IMR-90 (cell line): Measurements from ENCODE around the gene AKAP3. TPM values are rescaled to one million over a fixed set of nuclear protein-coding genes. Genes with fewer than 3 reads are reported as not detected.

Experiments used
- ATAC-seq: fragments of 200-7000 bp; cut with Tn5 transposase; 2 replicates; pipeline ENCODE4 v1.9.1; 2020; ENCODE audit warnings: low read depth, mild to moderate bottlenecking, moderate library complexity
- BruUV-seq: library from RNA; stranded (reverse); fragments of 400-500 nt; replicated peaks from 2 replicates; lab custom pipeline; 2021; lab: Mats Ljungman, UMichigan
- CTCF ChIA-PET: fragments of 300-600 bp; formaldehyde crosslinking; extraction: SDS; loops from one replicate; lab custom pipeline; 2021; ENCODE audit warnings: antibody characterized with exemption; lab: Yijun Ruan, JAX
- POLR2A ChIA-PET: fragments of 300-600 bp; sonication (Branson Sonifier 250); formaldehyde crosslinking; loops from one replicate; lab custom pipeline; 2022; ENCODE audit warnings: antibody characterized with exemption; ENCODE audit not compliant: unreplicated experiment; lab: Charles Lee
- DNase-seq: peaks from one replicate; pipeline ENCODE4 v3.0.0; 2013
- H2AFZ ChIP-seq: replicated peaks from 2 replicates; pipeline ENCODE3; 2013; ENCODE audit warnings: low read length, mild to moderate bottlenecking; ENCODE audit not compliant: poor library complexity
- H2AK5ac ChIP-seq: 2 replicates; pipeline ENCODE4 v1.6.1; 2013; ENCODE audit warnings: low read depth, low read length, inconsistent platforms
- H2AK9ac ChIP-seq: replicated peaks from 2 replicates; pipeline ENCODE3; 2013; ENCODE audit warnings: mild to moderate bottlenecking, low read depth, low read length, moderate library complexity; ENCODE audit not compliant: poor library complexity
- H2BK120ac ChIP-seq: 2 replicates; pipeline ENCODE4 v1.6.1; 2013; ENCODE audit warnings: low read depth, low read length, inconsistent platforms
- H2BK15ac ChIP-seq: 3 replicates; pipeline ENCODE4 v1.6.1; 2013; ENCODE audit warnings: low read depth, low read length, inconsistent platforms
- H2BK20ac ChIP-seq: 2 replicates; pipeline ENCODE4 v1.6.1; 2013; ENCODE audit warnings: low read depth, mild to moderate bottlenecking, inconsistent platforms, low read length, moderate library complexity
- H2BK5ac ChIP-seq: 2 replicates; pipeline ENCODE4 v1.6.1; 2013; ENCODE audit warnings: mild to moderate bottlenecking, low read depth, low read length, inconsistent platforms; ENCODE audit not compliant: poor library complexity, severe bottlenecking
- H3K14ac ChIP-seq: replicated peaks from 2 replicates; pipeline ENCODE4 v1.6.1; 2013; ENCODE audit warnings: low read depth, low read length, inconsistent platforms
- H3K18ac ChIP-seq: 2 replicates; pipeline ENCODE4 v1.6.1; 2013; ENCODE audit warnings: low read depth, low read length, control low read depth
- H3K23ac ChIP-seq: 2 replicates; pipeline ENCODE4 v1.6.1; 2013; ENCODE audit warnings: low read depth, low read length, inconsistent platforms
- H3K27ac ChIP-seq: 2 replicates; pipeline ENCODE4 v1.5.1; 2013; ENCODE audit warnings: mild to moderate bottlenecking, control low read depth, low read length; ENCODE audit not compliant: insufficient read depth
- H3K27me3 ChIP-seq: 2 replicates; pipeline ENCODE4 v1.6.1; 2013; ENCODE audit warnings: low read length; ENCODE audit not compliant: control insufficient read depth, insufficient read depth
- H3K36me3 ChIP-seq: 2 replicates; pipeline ENCODE4 v1.6.1; 2013; ENCODE audit warnings: low read length, mixed read lengths; ENCODE audit not compliant: control insufficient read depth, insufficient read depth
- H3K4ac ChIP-seq: 2 replicates; pipeline ENCODE4 v1.6.1; 2013; ENCODE audit warnings: low read depth, low read length, inconsistent platforms
- H3K4me1 ChIP-seq: 2 replicates; pipeline ENCODE4 v1.6.1; 2013; ENCODE audit warnings: low read length, mixed read lengths; ENCODE audit not compliant: control insufficient read depth, insufficient read depth
- H3K4me2 ChIP-seq: 2 replicates; pipeline ENCODE4 v1.6.1; 2013; ENCODE audit warnings: low read depth, mild to moderate bottlenecking, control low read depth, low read length, moderate library complexity
- H3K4me3 ChIP-seq: 2 replicates; pipeline ENCODE4 v1.5.1; 2013; ENCODE audit warnings: low read depth, mild to moderate bottlenecking, control low read depth, low read length, moderate library complexity; ENCODE audit not compliant: insufficient read depth
- H3K56ac ChIP-seq: 2 replicates; pipeline ENCODE4 v1.6.1; 2013; ENCODE audit warnings: low read length, inconsistent platforms; ENCODE audit not compliant: insufficient read depth; ENCODE audit errors: extremely low read depth
- H3K79me1 ChIP-seq, 2 experiments: 2 replicates each; pipeline ENCODE4 v1.6.1; 2013; ENCODE audit warnings: low read length in 2 of 2, inconsistent platforms in 1 of 2, low read depth in 1 of 2
- H3K9ac ChIP-seq: 2 replicates; pipeline ENCODE4 v1.6.1; 2013; ENCODE audit warnings: low read depth, low read length, control low read depth
- H3K9me1 ChIP-seq: 2 replicates; pipeline ENCODE4 v1.6.1; 2013; ENCODE audit warnings: low read length, inconsistent platforms; ENCODE audit not compliant: insufficient read depth
- H3K9me3 ChIP-seq: 2 replicates; pipeline ENCODE4 v1.6.1; 2013; ENCODE audit warnings: low read length; ENCODE audit not compliant: control insufficient read depth, insufficient read depth
- H4K20me1 ChIP-seq: 2 replicates; pipeline ENCODE4 v1.6.1; 2013; ENCODE audit warnings: low read length, inconsistent platforms; ENCODE audit not compliant: insufficient read depth
- H4K5ac ChIP-seq: 2 replicates; pipeline ENCODE4 v1.6.1; 2013; ENCODE audit warnings: mild to moderate bottlenecking, low read depth, low read length, control low read depth
- H4K8ac ChIP-seq, 2 experiments: 2 replicates each; pipeline ENCODE4 v1.6.1; 2013; ENCODE audit warnings: low read depth in 2 of 2, low read length in 2 of 2, control low read depth in 1 of 2, inconsistent platforms in 1 of 2
- H4K91ac ChIP-seq: 2 replicates; pipeline ENCODE4 v1.6.1; 2013; ENCODE audit warnings: low read depth, low read length, inconsistent platforms; ENCODE audit not compliant: insufficient read depth
- CEBPB ChIP-seq: IDR thresholded peaks from 2 replicates; pipeline ENCODE4 v1.6.1; 2012; ENCODE audit warnings: low read depth, low read length, improper control_type of control experiment
- FOS ChIP-seq: fragments of 150-350 bp; IDR thresholded peaks from 2 replicates; pipeline ENCODE4 v1.6.1; 2016; ENCODE audit warnings: low read depth, low read length
- MXI1 ChIP-seq: IDR thresholded peaks from 2 replicates; pipeline ENCODE4 v1.6.1; 2012; ENCODE audit warnings: low read depth, mild to moderate bottlenecking, low read length, moderate library complexity, borderline replicate concordance
- NFE2L2 ChIP-seq: fragments of 150-350 bp; IDR thresholded peaks from 2 replicates; pipeline ENCODE4 v1.6.1; 2016; ENCODE audit warnings: low read depth, mild to moderate bottlenecking, low read length
- POLR2A ChIP-seq: IDR thresholded peaks from 2 replicates; pipeline ENCODE4 v1.6.1; 2012; ENCODE audit warnings: mild to moderate bottlenecking, low read depth, low read length
- RAD21 ChIP-seq: IDR thresholded peaks from 2 replicates; pipeline ENCODE4 v1.6.1; 2012; ENCODE audit warnings: low read length, improper control_type of control experiment
- RFX5 ChIP-seq: IDR thresholded peaks from 2 replicates; pipeline ENCODE4 v1.8.0; 2012; ENCODE audit warnings: low read depth, mild to moderate bottlenecking, low read length, moderate library complexity
- SMC3 ChIP-seq: fragments of 150-350 bp; IDR thresholded peaks from 2 replicates; pipeline ENCODE4 v1.6.1; 2016; ENCODE audit warnings: low read depth, mild to moderate bottlenecking, antibody characterized with exemption, low read length, moderate library complexity
- WGBS, 2 experiments: methylation state at CpG; one replicate each; pipeline versions ENCODE4 v1.1.5 to v1.1.7; 2013; ENCODE audit warnings: missing lambda C conversion rate in 2 of 2; ENCODE audit not compliant: insufficient read length in 1 of 2; ENCODE audit errors: extremely low coverage in 2 of 2; 5-methylcytosine and 5-hydroxymethylcytosine counted together
- dilution Hi-C: fragments of 300-500 bp; cut with HindIII; formaldehyde crosslinking; loops from one replicate; pipeline ENCODE4 v1.14.3; 2018; ENCODE audit warnings: low sequenced_read_pairs; ENCODE audit not compliant: unreplicated experiment
- in situ Hi-C: fragments of 300-500 bp; cut with MboI; formaldehyde crosslinking; loops from 3 replicates; pipeline ENCODE4 v1.14.3; 2019; ENCODE audit warnings: low sequenced_read_pairs, inconsistent platforms, mixed read lengths
- intact Hi-C: fragments of 100-400 bp; cut with micrococcal nuclease; formaldehyde crosslinking; loops from 2 replicates; pipeline ENCODE4 v1.10.0; 2022
- polyA plus RNA-seq, 3 experiments: library from polyadenylated mRNA; depleted of rRNA; stranded (reverse); fragments of >200 nt; gene quantifications; 2 replicates each; pipeline ENCODE4 v1.2.3, GENCODE V29; 2012; ENCODE audit warnings: low replicate concordance in 1 of 3
- total RNA-seq: library from RNA; depleted of rRNA; stranded (reverse); fragments of >200 nt; gene quantifications from 2 replicates; pipeline ENCODE4 v1.2.3, GENCODE V29; 2012

AKAP3 gene
- total and polyA plus RNA-seq, 2 of the 4 experiments (the other 2 are of a cell fraction): 0.54 to 0.55 TPM

DNA sequence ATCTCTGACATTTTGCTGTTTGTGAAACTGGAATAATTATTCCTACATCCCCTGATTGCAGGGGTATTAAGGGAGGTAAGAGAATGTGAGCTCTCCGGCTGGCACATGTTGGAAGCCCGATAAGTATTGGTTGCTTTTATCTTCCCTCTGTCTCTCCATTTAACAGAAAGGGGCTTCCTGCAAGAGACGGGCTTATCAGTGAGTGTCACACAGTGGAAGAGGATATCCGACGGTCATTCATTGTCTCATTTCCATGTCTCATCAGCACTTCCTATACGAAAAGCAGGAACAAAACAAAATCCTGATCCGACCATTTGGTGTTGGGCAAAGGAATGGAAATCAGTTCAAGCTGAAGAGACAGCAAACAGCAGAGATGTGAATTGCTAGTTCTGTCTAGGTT lies 76.2 kb downstream of the AKAP3 start (continued):
- TF ChIP-seq RAD21: no peak
- TF ChIP-seq FOS: no peak
- no peak for TF ChIP-seq MXI1

DNA sequence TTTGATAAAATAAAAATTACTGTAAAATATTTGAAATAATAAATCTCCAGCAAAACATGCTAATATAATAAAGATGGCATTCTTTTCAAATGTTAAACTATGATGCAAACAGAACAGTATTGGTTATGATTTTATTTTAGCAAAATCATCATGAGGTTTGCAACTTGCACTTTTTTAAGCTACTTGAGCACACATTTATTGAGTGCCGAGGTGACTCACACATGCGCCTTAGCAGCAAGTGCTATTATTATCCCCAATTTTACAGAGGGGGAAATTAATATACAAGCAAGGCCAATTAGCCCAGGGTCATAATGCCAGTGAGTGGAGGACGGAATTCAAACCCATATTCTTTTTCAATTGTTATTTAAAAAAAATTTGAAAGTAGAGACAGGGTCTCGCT lies 79.6 kb downstream of the AKAP3 start:
- BruUV-seq: no TSS peak
- in situ Hi-C loops: no loop called here
- dilution Hi-C loops: no loop called here

More for the DNA sequence above, 79.6 kb downstream of the AKAP3 start:
- ChIA-PET POLR2A (no interaction called here), CTCF (no interaction called here)
- no peak for DNase-seq
- H3K9ac ChIP-seq: no peak overlapping the region
- H3K9me3 ChIP-seq: no peaks in the 10 kb centered on the region
- no peak overlapping the region for H2BK20ac ChIP-seq
- H2AK9ac ChIP-seq: no peak overlapping the region
- no peak overlapping the region for H3K14ac ChIP-seq
- no peak overlapping the region for H2AFZ ChIP-seq
- no peak overlapping the region for H4K5ac ChIP-seq
- H4K20me1 ChIP-seq: no peaks in the 10 kb centered on the region
- no peak overlapping the region for H3K56ac ChIP-seq
- TF ChIP-seq CEBPB: no peak
- no peak for TF ChIP-seq NFE2L2
- TF ChIP-seq RFX5: no peak
- no peak for TF ChIP-seq POLR2A
- TF ChIP-seq SMC3: no peak
- no peak overlapping the region for H2BK15ac ChIP-seq
- WGBS, 2 experiments: no CpG with 5 or more reads among the region's 4 CpGs
- no peak overlapping the region for H3K27ac ChIP-seq
- H4K8ac ChIP-seq: no peak overlapping the region
- no peak overlapping the region for H3K4me2 ChIP-seq
- H3K4ac ChIP-seq: no peak overlapping the region
- H3K23ac ChIP-seq: no peak overlapping the region
- H2AK5ac ChIP-seq: no peak overlapping the region
- H2BK5ac ChIP-seq: no peak overlapping the region
- H3K79me1 ChIP-seq: no peaks in the 10 kb centered on the region
- no peaks in the 10 kb centered on the region for H3K36me3 ChIP-seq
- H3K4me1 ChIP-seq: no peaks in the 10 kb centered on the region
- intact Hi-C loops: no loop called here
- no peak overlapping the region for H3K4me3 ChIP-seq
- no peak overlapping the region for H2BK120ac ChIP-seq
- H3K9me1 ChIP-seq: no peaks in the 10 kb centered on the region
- no peak overlapping the region for H4K91ac ChIP-seq
- no peak for ATAC-seq
- no peaks in the 10 kb centered on the region for H3K27me3 ChIP-seq
- H3K18ac ChIP-seq: no peak overlapping the region
